Transverse colon (tissue), 4 donors: ENCODE results near the gene HTT-AS. TPM values are rescaled to one million over a fixed set of nuclear protein-coding genes. Genes with fewer than 3 reads are reported as not detected.

Source experiments
- DNase-seq: peaks from one replicate; pipeline ENCODE4 v3.0.0-alpha.2; 2019
- H3K27ac ChIP-seq, 4 donors: fragments of 200-600 bp; sonication (generic); 2 replicates each; pipeline ENCODE4 v1.5.1; 2016 to 2018; ENCODE audit warnings: inconsistent platforms in 4 of 4
- H3K27me3 ChIP-seq: fragments of 200-600 bp; sonication (generic); 2 replicates; pipeline ENCODE4 v1.5.1; 2017; ENCODE audit warnings: inconsistent platforms
- H3K36me3 ChIP-seq, 4 donors: fragments of 200-600 bp; sonication (generic); 2 replicates each; pipeline ENCODE4 v1.5.1; 2017 to 2019; ENCODE audit warnings: inconsistent platforms in 4 of 4
- H3K4me1 ChIP-seq, 4 donors: fragments of 200-600 bp; sonication (generic); 2 replicates each; pipeline ENCODE4 v1.5.1; 2017 to 2020; ENCODE audit warnings: inconsistent platforms in 4 of 4
- H3K4me3 ChIP-seq, 4 donors: fragments of 200-600 bp; sonication (generic); 1 replicate in 1 of 4; 2 replicates in 3 of 4; pipeline versions ENCODE4 v1.5.1 to v1.6.1; 2017 to 2019; ENCODE audit warnings: inconsistent platforms in 4 of 4
- H3K9me3 ChIP-seq, 2 donors: fragments of 200-600 bp; sonication (generic); 2 replicates each; pipeline ENCODE4 v1.5.1; 2017 to 2019; ENCODE audit warnings: inconsistent platforms in 2 of 2
- EP300 ChIP-seq: sonication (generic); formaldehyde crosslinking; IDR thresholded peaks from one replicate; pipeline ENCODE4 v1.6.1; 2017; ENCODE audit warnings: antibody characterized with exemption, low read depth
- POLR2A ChIP-seq: fragments of 450-650 bp; IDR thresholded peaks from one replicate; pipeline ENCODE4 v1.6.1; 2016; ENCODE audit warnings: antibody characterized with exemption, mild to moderate bottlenecking, moderate library complexity
- POLR2AphosphoS5 ChIP-seq, 3 donors: sonication (generic); formaldehyde crosslinking; IDR thresholded peaks; one replicate each; pipeline ENCODE4 v1.6.1; 2016; ENCODE audit warnings: antibody characterized with exemption in 3 of 3
- WGBS, 2 donors: methylation state at CpG; one replicate each; pipeline ENCODE4 v1.1.5; 2018; ENCODE audit warnings: low coverage in 1 of 2; 5-methylcytosine and 5-hydroxymethylcytosine counted together
- in situ Hi-C, 4 donors: fragments of 200-750 bp; cut with MboI; loops; one replicate each; pipeline versions ENCODE4 v1.15.0 to v1.15.1; 2017; ENCODE audit warnings: low sequenced_read_pairs in 3 of 4, low pct_ligation_motif_present in 1 of 4, low pct_unique_long_range_greater_than_20kb in 1 of 4
- intact Hi-C: fragments of 100-400 bp; cut with DNase I; formaldehyde crosslinking; loops from one replicate; pipeline ENCODE4 v1.15.1; 2023; ENCODE audit warnings: low total_unique reads
- total RNA-seq, 4 donors: library from RNA; depleted of rRNA; stranded (reverse); fragments of >200 nt; gene quantifications; one replicate each; pipeline ENCODE4 v1.1.0, GENCODE V29; 2016
- TF ChIP-seq, protein P1 (sequence below), 5 experiments: fragments of 200-600 bp in 3 of 5; fragments of 450-650 bp in 2 of 5; sonication (generic) in 3 of 5; IDR thresholded peaks; 1 replicate in 2 of 5; 2 replicates in 3 of 5; pipeline ENCODE4 v1.5.1; 2016 to 2017; ENCODE audit warnings: antibody characterized with exemption in 5 of 5, inconsistent platforms in 3 of 5, mild to moderate bottlenecking in 2 of 5, moderate library complexity in 1 of 5

HTT-AS gene
- total RNA-seq, 4 donors from 2014 or later, result not detected

DNA sequence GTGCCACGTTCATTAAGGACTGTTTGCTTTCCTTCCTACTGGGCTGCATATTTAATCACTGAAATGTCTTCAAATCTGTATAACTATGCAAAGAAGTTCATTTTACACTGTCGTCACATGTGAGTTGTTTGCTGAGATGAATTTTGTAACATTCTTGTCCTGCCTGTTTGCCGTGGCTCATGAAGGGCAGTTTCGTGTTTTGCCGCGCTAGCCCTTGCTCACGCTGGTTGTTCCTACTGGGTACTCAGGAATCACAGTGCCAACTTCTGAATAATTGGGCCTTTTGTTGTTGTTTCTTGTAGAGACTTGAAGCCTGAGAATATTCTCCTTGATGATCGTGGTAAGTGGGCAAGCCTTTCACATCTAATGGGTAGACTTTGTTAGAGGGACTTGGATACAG lies 52.2 kb downstream of the HTT-AS start:
- H3K9me3 ChIP-seq, result no peaks in the 10 kb centered on the region
- H3K27ac ChIP-seq, result no peak overlapping the region
- DNase-seq, result no peak
- 43 to 82% methylated on average over 1 to 8 of the region's 8 CpGs for WGBS, 2 donors
- no peak overlapping the region for H3K4me3 ChIP-seq
- TF ChIP-seq POLR2A (no peak), POLR2AphosphoS5 (IDR thresholded peaks at IDR 0.05) (no peak), EP300 (no peak)
- TF ChIP-seq, protein P1, sequence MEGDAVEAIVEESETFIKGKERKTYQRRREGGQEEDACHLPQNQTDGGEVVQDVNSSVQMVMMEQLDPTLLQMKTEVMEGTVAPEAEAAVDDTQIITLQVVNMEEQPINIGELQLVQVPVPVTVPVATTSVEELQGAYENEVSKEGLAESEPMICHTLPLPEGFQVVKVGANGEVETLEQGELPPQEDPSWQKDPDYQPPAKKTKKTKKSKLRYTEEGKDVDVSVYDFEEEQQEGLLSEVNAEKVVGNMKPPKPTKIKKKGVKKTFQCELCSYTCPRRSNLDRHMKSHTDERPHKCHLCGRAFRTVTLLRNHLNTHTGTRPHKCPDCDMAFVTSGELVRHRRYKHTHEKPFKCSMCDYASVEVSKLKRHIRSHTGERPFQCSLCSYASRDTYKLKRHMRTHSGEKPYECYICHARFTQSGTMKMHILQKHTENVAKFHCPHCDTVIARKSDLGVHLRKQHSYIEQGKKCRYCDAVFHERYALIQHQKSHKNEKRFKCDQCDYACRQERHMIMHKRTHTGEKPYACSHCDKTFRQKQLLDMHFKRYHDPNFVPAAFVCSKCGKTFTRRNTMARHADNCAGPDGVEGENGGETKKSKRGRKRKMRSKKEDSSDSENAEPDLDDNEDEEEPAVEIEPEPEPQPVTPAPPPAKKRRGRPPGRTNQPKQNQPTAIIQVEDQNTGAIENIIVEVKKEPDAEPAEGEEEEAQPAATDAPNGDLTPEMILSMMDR (IDR thresholded peaks at IDR 0.05), result no peak
- in situ Hi-C loops, result no loop called here
- no peaks in the 10 kb centered on the region for H3K36me3 ChIP-seq
- no peaks in the 10 kb centered on the region for H3K4me1 ChIP-seq
- no peaks in the 10 kb centered on the region for H3K27me3 ChIP-seq
- intact Hi-C loops, result no loop called here

DNA sequence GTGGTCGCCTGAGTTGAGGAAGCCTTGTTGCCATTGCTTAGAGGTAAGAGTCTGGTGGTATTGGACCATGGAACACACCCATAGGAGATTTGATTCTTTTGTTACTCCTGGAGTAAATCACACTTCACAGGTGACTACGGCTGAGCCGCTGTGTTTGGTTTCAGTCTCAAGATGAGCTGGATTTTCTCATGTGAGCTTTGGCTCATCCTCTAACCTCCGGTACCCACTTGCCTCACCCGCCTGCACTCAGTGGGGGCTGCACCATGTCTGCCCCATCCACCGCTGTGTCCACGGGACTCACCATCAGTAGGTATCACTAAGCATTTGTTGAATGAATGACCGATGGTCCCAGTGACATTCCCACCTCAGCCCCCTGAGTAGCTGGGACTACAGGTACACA lies 52.7 kb downstream of the HTT-AS start:
- WGBS, 2 donors, result 79 to 100% methylated on average over 1 to 8 of the region's 8 CpGs
- no peaks in the 10 kb centered on the region for H3K4me1 ChIP-seq
- no peak overlapping the region for H3K27ac ChIP-seq
- in situ Hi-C loops, result no loop called here
- no peaks in the 10 kb centered on the region for H3K36me3 ChIP-seq
- DNase-seq, result no peak
- intact Hi-C loops, result no loop called here
- no peaks in the 10 kb centered on the region for H3K27me3 ChIP-seq
- no peak for TF ChIP-seq POLR2AphosphoS5 (IDR thresholded peaks at IDR 0.05)
- no peak for TF ChIP-seq EP300
- TF ChIP-seq POLR2A, result no peak
- TF ChIP-seq, protein P1 (IDR thresholded peaks at IDR 0.05), result no peak
- H3K9me3 ChIP-seq, result no peaks in the 10 kb centered on the region
- H3K4me3 ChIP-seq, result no peak overlapping the region

DNA sequence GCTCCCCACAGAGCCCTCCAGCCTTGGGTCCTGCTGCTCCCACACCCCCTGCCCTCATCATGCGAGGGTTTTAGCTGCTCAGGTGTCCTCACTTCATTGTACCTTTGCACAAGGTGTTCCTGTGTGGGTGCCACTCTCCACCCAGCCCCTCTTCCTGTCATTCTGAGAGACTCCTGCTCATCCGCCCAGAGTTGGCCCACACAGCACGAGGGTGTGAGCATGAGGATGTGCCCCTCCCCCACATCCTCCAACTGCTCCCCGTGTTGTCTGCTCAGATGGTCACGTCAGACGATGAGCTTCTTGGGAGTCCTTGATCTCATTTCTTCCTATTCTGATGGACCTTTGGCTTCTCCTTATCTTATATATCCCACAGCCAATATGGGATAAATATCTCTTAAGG lies 53.2 kb downstream of the HTT-AS start:
- WGBS, 2 donors, result 70% methylated on average over 6 of the region's 6 CpGs; no CpG with 5 or more reads in 1 of the 2 donors
- Histone ChIP-seq H3K36me3 (no peaks in the 10 kb centered on the region), H3K4me1 (no peaks in the 10 kb centered on the region), H3K27me3 (no peaks in the 10 kb centered on the region), H3K9me3 (no peaks in the 10 kb centered on the region), H3K27ac (no peak overlapping the region), H3K4me3 (no peak overlapping the region)
- intact Hi-C loops (no loop called here), in situ Hi-C loops (no loop called here)
- no peak for DNase-seq
- TF ChIP-seq, protein P1 (IDR thresholded peaks at IDR 0.05), result no peak
- no peak for TF ChIP-seq POLR2AphosphoS5 (IDR thresholded peaks at IDR 0.05)
- TF ChIP-seq EP300, result no peak
- no peak for TF ChIP-seq POLR2A

DNA sequence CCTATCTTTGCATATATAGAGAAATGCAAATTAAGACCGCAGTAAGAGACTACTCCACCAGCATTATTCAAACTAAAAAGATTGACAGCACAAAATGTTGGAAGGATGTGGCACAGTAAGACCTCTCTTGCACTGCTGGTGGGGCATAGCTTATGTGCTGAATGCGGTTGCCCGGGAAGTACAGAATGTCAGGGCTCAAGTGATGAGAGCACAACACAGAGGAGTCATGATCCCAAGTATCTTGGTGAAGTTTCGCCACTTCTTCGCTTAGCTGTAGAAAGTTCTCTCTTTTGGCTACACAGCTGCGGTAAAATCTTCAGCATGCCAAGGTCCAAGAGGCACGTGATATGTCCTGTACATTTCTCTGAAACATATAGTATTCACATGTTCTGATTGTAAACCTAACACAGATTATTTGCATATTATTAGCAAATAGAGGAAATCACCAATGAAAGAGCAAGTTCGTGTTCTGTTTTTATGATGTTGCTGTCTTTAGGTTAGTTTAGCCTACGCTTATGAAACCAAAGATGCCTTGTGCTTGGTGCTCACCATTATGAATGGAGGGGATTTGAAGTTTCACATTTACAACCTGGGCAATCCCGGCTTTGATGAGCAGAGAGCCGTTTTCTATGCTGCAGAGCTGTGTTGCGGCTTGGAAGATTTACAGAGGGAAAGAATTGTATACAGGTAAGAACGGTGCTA lies 55.0 kb downstream of the HTT-AS start:
- H3K4me3 ChIP-seq, result no peak overlapping the region
- 79 to 89% methylated on average over 6 to 13 of the region's 13 CpGs for WGBS, 2 donors
- no peaks in the 10 kb centered on the region for H3K27me3 ChIP-seq
- no peaks in the 10 kb centered on the region for H3K36me3 ChIP-seq
- H3K4me1 ChIP-seq, result no peaks in the 10 kb centered on the region
- intact Hi-C loops, result loop anchor here (10.0 kb wide), 1 partner anchor 916 kb away; no protein-coding TSS in a partner anchor
- no peak for TF ChIP-seq POLR2AphosphoS5 (IDR thresholded peaks at IDR 0.05)
- no peak for TF ChIP-seq EP300
- TF ChIP-seq, protein P1 (IDR thresholded peaks at IDR 0.05), result no peak
- TF ChIP-seq POLR2A, result no peak
- no peaks in the 10 kb centered on the region for H3K9me3 ChIP-seq
- DNase-seq, result no peak
- no peak overlapping the region for H3K27ac ChIP-seq
- in situ Hi-C loops, result no loop called here
